GM12801 (cell line): ENCODE data around the gene SMAD7.

ENCODE experiments used
- CTCF ChIP-seq: IDR thresholded peaks from one replicate; pipeline ENCODE4 v1.5.1; 2011; ENCODE audit warnings: control low read depth; ENCODE audit not compliant: insufficient read length; ENCODE audit errors: extremely low read depth

The SMAD7 gene

DNA sequence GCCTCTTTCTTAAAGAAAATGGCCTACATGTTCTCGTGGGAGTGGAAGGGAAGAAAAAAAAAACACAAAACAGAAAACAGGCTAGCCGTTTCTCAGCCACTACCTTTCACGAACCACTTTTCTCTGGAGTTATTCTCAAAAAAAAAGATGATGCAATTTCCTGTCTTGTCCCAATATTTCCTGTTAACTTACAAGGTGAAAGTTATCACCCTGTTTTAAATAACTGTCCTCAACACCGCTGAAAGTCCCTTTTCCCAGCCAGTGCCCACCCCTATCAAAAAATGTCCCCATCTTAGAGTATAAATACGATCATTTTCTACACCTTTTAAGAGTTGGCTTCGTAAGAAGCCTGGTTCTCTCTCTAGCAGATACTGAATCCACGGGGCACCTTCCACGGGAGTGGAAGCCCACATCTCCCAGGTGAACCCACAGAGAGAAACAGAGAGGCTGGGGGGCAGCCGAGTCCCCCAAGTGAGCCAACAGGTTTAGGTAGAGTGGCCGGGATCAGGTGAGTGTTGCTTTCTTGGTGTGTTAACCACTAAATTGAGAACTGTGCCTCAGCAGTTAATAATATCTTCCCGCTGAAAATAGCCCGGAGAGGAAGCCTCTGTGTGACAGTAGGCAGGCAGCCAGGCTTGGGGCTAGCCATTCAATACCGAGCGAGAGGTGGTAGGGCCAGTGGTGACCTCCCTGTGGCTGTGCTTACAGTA lies 15.9 kb downstream of the SMAD7 start:
- no peak for TF ChIP-seq CTCF

GRCh38 chr18:48934415-48934722 lies 16.4 kb downstream of the SMAD7 start:
- no peak for TF ChIP-seq CTCF

DNA sequence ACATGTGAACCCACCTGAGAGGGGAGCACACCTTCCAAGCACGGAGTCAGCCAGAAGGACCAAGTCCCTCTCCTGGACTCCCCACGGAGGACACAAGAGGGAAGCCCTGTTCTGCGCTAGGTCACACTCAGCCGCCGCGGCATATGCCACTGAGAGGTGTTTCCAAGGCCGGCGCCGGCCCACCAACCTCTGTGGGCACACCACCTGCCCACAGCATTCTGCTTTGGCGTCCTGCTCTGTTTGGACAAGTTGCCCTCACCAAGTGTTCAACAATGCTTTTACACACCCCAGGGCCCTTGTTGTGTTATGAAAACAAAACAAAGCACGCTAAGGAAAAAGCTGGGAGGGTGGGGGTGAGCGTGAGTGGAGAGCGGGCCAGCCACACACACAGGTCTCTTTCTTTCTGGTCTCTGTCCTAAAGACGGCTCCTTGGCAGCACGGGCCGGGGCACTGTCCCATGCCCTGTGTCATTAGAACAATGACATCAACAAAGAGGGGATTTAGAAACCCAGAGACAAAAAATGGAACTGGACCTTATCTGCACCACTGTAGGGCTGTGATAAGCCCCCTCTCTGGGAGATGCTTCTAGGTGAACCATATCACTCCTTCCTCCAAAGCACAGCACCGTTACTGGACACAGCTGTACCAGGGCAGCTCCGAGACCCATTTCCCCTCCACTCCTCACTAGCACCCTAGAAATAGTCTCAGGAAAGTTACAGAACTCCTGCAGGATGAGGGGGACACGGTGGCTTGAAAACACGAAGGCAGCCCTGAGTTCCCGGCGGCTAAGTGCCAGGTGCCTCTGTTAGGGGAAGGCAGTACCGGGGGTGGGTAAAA lies 17.0 kb downstream of the SMAD7 start:
- TF ChIP-seq CTCF, result no peak

GRCh38 chr18:48932822-48933510 lies 17.8 kb downstream of the SMAD7 start:
- no peak for TF ChIP-seq CTCF

GRCh38 chr18:48932462-48932818 lies 18.3 kb downstream of the SMAD7 start:
- no peak for TF ChIP-seq CTCF

DNA sequence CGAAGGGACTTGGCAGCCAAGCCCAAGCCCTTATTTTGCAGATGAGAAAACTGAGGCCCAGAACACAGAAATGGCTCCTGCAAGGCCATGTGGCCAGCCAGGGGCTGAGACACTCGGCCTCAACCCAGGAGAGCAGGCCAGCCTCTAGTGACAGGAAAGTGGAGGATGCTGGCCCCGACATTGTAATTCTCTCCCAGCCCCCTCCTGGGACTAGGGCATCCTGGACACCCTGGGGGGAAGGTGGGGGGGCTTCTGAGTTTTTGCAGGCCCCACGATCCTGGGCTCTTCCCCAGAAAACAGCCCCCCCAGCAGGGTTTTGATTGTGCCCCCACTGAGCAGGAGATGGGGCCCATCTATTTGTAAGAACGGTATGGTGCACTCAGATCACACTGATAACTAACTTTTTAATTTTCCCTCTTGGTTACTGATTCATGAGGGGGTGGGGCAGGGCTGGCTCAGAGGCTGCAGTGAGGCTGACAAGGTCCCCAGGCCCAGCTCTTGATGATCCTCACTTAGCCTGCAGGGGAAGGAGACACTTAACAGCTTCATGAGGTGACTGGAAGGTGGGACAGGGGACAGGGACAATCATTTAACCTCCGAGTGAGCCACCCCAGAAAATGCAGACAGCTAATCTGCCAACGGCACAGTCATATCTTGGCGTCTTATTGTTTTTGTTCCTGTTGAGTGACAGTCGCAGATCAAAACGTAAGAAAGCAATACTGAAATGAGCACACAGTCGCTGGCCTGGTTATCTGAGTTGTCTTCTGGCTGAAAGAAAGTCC lies 18.9 kb downstream of the SMAD7 start:
- TF ChIP-seq CTCF, result no peak

DNA sequence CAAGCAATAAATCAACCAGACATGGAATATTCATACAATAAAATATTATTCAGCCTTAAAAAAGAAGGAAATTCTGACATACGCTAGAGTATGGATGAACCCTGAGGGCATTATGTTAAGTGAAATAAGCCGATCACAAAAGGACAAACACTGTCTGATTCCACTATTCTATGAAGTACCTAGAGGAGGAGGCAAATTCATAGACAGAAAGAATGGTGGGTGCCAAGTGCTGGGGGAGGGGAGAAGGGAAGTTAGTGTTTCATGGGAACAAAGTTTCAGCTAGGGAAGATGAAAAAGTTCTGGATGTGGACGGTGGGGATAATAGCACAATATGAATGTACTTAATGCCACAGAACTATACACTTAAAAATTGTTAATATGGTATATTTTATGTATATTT lies 19.8 kb downstream of the SMAD7 start:
- no peak for TF ChIP-seq CTCF
